ENCODE data around the gene RPL37.
"Not testable (repeated sequence)": the region's sequence is repeated elsewhere in the genome, so short reads cannot be mapped to it uniquely, and the experiment has no call there.

The RPL37 gene

GRCh38 chr5:40796487-40796889 lies 38.5 kb downstream of the RPL37 start:
- DNase-seq: no peak

DNA sequence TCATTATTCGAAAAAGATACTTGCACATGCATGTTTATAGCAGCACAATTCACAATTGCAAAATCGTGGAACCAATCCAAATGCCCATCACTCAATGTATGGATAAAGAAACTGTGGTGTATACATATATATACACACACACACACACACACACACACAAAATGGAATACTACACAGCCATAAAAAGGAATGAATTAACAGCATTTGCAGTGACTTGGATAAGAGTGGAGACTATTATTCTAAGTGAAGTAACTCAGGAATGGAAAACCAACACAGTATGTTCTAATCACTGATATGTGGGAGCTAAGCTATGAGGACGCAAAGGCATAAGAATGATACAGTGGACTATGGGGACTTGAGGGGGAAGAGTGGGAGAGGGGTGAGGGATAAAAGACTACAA lies 40.1 kb downstream of the RPL37 start:
- DNase-seq: not testable (repeated sequence)

DNA sequence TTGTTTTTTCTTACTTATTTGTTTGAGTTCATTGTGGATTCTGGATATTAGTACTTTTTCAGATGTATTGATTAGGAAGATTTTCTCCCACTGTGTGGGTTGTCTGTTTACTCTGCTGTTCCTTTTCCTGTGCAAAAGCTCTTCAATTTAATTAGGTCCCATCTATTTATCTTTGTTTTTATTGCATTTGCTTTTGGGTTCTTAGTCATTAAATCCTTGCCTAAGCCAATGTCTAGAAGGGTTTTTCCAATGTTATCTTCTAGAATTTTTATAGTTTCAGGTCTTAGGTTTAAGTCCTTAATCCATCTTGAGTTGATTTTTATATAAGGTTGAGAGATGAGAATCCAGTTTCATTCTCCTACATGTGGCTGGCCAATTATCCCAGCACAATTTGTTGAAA lies 40.7 kb downstream of the RPL37 start:
- DNase-seq: not testable (repeated sequence)

DNA sequence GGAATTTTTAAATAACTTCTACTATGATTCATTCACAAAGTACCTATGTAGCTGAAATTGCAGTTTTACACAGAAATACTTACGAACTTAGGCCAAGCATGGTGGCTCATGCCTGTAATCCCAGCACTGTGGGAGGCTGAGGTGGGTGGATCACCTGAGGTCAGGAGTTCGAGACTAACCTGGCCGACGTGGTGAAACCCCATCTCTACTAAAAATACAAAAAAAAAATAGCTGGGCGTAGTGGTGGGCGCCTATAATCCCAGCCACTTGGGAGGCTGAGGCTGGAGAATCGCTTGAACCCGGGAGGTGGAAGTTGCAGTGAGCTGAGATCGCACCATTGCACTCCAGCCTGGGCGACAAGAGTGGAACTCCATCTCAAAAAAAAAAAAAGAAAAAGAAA lies 42.3 kb downstream of the RPL37 start:
- DNase-seq: not testable (repeated sequence)

- DNase-seq: no peak
Measured at GRCh38 chr5:40791715-40792139, 43.3 kb downstream of the RPL37 start.

DNA sequence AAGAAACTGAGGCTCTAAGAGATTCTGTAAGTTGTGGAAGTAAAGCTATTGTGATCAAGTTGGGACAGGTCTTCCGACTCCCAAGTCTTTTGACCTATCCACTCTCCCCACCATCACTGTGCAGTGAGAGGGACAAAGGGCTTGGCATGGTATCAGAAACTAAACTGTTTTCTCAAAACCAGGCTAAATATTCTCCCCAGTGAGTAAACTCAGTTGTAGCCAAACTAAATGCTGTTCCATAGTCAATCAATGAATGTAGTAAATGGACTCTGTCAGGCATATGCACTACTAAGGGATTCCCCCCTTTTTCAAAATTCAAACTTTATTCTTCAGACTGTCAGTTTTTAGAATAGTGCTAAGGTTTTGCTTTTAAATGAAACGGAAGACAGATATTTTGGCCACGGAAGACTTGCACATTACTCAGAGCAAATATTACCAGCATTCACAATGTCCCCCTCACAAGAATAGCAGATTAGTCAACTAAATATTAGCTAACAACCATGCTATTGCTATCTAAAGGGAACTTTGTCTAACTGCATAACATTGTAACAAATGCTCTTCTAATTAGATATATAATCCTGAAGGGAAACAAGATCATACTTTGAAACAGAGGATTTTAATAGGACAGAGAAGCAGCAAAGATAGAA lies 44.0 kb downstream of the RPL37 start:
- DNase-seq: no peak

DNA sequence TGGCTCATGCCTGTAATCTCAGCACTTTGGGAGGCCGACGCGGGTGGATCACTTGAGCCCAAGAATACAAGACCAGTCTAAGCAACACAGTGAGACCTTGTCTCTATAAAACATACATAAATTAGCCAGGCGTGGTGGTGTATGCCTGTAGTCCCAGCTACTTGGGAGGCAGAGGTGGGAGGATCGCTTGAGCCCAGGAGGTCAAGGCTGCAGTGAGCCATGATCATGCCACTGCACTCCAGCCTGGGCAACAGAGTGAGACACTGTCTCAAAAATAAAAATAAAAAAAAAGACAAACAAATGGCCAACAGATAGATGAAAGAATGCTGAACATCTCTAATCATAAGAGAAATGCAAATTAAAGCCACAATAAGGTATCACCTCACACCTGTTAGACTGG lies 46.1 kb downstream of the RPL37 start:
- DNase-seq: not testable (repeated sequence)

DNA sequence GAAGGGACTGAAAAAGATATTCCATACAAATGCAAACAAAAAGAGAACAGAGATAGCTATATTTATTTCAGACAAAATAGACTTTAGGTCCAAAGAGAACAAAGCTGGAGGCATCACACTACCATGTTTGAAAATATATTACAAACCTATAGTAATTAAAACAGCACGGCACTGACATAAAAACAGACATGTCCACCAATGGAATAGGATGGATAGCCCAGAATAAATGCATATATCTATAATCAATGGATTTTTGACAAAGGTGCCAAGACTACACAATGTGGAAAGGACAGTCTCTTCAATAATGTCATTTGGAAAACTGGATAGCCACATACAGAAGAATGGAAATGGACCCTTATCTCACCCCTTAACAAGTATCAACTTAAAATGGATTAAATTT lies 47.0 kb downstream of the RPL37 start:
- DNase-seq: no peak

DNA sequence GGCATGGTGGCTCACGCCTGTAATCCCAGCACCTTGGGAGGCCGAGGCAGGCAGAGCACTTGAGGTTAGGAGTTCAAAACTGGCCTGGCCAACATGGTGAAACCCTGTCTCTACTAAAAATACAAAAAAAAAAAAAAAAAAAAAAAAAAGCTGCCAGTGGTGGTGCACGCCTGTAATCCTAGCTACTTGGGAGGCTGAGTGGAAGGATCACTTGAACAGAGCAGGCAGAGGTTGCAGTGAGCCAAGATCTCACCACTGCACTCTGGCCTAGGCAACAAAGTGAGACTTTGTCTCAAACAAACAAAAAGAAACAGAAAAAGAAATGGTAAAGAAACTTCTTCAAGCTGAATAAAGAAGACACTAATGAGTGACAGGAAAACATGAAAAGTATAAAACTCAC lies 48.4 kb downstream of the RPL37 start:
- DNase-seq: not testable (repeated sequence)

GRCh38 chr5:40784916-40785315 lies 50.1 kb downstream of the RPL37 start:
- DNase-seq: no peak

DNA sequence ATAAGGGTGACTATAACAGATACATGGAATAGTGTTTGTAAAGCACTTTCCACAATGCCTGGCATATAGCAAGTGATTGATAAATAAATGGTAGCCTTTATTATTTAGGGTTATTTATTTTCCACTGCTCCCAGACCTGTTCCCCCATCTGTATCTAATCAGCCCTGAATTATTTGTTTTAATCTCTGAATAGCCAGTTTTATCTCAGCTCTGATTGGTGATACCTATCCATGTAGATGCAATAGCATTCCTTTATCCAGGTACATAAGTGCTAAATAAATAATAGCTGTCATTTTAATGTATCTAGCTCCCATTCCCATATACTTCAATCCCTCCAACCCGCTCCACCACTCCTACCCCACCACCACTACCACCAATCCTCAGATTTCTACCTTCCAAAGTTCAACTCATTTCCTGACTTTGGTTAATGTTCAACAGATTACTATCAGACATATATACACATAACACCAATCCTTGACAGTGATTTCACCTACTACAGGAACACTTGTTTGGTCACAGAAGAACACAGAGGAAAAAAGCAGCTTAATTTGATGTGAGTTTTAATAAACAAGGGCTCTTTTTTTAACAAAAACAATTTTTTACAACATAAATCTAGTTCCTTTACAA lies 50.9 kb downstream of the RPL37 start:
- no peak for DNase-seq

DNA sequence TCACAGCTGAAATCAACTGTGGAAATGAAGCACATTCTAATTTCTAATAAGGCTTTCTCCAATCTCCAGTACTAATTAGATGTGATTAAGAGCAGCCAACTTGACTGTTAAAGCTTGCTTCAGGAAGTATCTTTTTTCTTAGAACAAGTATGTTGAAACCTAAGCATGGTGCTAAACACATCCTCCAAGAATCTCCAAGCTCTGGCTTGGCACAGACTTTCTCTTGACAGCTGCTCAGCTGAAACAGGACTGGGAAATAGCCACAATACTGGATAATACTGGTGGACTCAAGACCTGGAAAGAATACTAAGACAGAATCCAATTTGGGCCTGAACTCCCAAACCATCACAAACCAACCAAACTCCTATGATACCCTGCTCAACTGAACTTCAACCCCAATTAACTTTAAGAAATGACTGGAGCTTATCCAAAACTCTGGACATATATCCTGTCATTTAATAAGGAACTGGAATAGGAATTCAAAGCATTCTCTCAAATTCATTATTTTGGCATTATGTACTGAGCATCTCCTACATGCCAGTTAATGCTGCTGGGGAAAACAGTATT lies 53.1 kb downstream of the RPL37 start:
- DNase-seq: no peak

GRCh38 chr5:40780858-40781257 lies 54.2 kb downstream of the RPL37 start:
- DNase-seq: no peak

DNA sequence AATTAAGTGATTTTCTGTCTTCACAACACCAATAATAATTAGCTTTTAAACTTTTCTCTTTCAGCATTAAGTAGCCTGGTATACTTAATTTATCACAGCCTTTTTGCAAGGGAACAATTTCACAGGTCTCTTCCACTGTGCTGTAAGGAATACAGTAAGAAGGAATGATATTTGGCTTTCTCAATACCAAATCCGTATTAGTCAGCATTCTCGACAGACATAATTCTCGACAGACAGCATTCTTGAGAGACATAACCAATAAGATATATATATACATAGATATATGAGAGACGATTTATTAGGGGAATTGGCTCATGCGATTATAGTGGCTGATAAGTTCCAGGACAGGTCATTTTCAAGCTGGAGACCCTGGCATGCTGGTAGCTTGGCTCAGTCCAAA lies 54.8 kb downstream of the RPL37 start:
- DNase-seq: no peak

DNA sequence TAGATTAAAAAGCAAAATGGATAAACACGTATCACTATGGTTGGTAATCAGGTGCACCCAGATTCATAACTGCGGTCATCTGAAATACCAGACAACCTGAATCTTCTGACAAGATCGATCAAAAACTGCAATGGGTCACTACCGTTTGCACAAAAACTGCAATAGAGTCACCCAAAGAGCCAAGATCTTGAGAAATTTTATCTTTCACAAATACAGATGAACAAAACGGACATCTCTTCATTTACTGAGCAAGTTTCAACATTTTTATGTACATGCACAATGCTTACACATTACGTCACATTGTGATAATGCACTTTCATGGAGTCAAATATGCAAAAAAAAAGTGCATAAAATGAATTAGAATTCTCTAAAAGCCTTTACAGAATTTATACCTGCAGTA lies 55.5 kb downstream of the RPL37 start:
- no peak for DNase-seq

- DNase-seq: no peak
Measured at GRCh38 chr5:40778133-40778532, 56.9 kb downstream of the RPL37 start.

GRCh38 chr5:40776658-40776977 lies 58.4 kb downstream of the RPL37 start:
- no peak for DNase-seq

DNA sequence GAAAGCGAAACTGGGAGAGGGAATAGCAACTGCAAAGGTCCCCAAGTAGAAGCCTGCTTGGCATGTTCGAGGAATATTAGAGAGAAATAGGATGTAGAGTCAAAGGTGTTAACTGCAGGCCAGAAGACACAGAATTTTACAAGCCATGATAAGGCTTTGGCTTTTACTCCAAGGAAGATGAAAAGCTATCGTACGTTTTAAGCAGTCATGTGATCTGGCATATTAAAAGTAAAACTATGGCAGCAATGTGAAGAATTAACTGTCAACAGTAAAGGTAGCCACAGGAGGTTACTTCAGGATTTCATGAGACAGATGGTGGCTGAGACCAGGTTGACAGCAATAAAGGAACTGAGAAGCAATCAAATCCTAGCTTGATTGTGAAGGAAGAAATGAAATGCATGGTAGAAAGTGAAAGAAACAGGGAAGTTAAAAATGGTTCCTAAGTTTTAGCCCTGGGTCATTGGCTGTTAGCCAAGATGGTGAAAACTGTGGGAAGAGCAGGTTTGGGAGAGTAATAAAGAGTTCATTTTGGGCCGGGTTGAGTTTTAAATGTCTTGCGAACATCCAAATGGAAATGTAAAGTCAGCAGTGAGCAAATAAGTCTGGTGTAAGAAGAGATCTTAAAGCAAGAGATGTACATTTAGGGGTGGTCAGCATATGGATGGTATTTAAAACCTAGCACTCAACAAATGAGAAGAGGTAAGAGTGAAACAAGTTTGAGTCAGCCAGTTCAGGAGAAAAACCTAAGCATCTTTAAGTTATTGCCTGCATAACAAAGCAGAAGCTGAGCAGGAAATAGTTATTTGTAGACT lies 59.0 kb downstream of the RPL37 start:
- no peak for DNase-seq

Data from CD4-positive, alpha-beta T cell treated with Interleukin-4 for 4 hours (primary cell).